ENCODE results near the gene RASGRF2.
A peak's percentile ranks its signal among the peaks of the same experiment; 100 is the strongest.

RASGRF2 gene

GRCh38 chr5:81142108-81142507, 181.9 kb downstream of the RASGRF2 start:
- WGBS (ENCODE audit: insufficient coverage), result 89% methylated on average over 3 of the region's 3 CpGs
- peaks cover 0 to 4% (median 0%) of the 10 kb centered on the region in 5 experiments for H3K9me3 ChIP-seq (ENCODE audit: control extremely low read depth in 1 of 5, control insufficient read depth in 4 of 5, insufficient read depth in 2 of 5, low read depth in 1 of 5, low read length in 4 of 5)
- POLR2A ChIA-PET, result no interaction called here
- no peak overlapping the region for H3K4me3 ChIP-seq (ENCODE audit: control insufficient read depth in 1 of 7, extremely low read depth in 1 of 7, insufficient read depth in 4 of 7, low read depth in 2 of 7, low read length in 6 of 7)
- CTCF ChIA-PET, result no interaction called here
- no peak for DNase-seq
- no peak overlapping the region for H3K27ac ChIP-seq (ENCODE audit: insufficient read depth in 1 of 2, low read depth in 1 of 2, low read length in 2 of 2, poor library complexity in 1 of 2, severe bottlenecking in 2 of 2)
- H3K4me1 ChIP-seq (ENCODE audit: control extremely low read depth in 1 of 4, control insufficient read depth in 4 of 4, insufficient read depth in 4 of 4, low read length in 3 of 4), result no peaks in the 10 kb centered on the region
- peaks cover 0 to 3% (median 0%) of the 10 kb centered on the region in 5 experiments for H3K27me3 ChIP-seq (replicated peaks in 2 of 5; ENCODE audit: control insufficient read depth in 4 of 5, insufficient read depth in 5 of 5, low read length in 4 of 5)
- no peaks in the 10 kb centered on the region for H3K36me3 ChIP-seq (ENCODE audit: control insufficient read depth in 4 of 4, insufficient read depth in 4 of 4, low read length in 3 of 4)

DNA sequence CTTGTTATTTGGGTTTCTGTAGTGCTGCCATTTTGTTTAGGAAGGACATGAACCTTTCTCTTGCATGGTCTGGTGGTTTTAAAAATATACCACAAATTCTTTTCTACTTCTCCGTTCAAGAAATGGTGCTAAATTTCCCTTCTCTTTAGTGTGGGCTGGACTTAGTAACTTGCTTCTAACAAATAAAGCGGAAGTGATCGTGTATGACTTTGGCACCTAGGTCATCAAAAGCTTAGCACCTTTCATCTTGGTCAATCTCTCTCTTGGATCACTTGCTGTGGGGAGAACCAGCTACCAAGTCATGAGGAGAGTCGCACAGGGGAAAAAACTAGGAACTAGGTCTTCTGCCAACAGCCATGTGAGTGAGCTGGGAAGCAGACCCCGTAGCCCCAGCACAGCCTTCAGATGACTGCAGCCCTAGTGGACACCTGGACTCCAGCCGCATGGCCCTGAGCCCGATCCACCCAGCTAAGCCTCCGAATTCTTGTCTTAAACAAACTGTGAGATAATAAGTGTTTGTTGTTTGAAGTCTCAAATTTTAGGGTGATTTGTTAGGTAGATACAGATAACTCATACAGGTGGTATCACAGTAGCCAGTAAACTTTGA, 185.3 kb downstream of the RASGRF2 start:
- ChIA-PET POLR2A (no interaction called here), CTCF (interaction anchor here (0.8 to 1.4 kb wide), 3 partner anchors 11 to 473 kb away, joined by 3 read pairs; no protein-coding TSS in a partner anchor)
- 99% methylated on average over 8 of the region's 8 CpGs for WGBS (ENCODE audit: insufficient coverage)
- no peaks in the 10 kb centered on the region for H3K9me3 ChIP-seq (ENCODE audit: control extremely low read depth in 1 of 5, control insufficient read depth in 4 of 5, insufficient read depth in 2 of 5, low read depth in 1 of 5, low read length in 4 of 5)
- peaks cover 0 to 3% (median 0%) of the 10 kb centered on the region in 5 experiments for H3K27me3 ChIP-seq (replicated peaks in 2 of 5; ENCODE audit: control insufficient read depth in 4 of 5, insufficient read depth in 5 of 5, low read length in 4 of 5)
- no peak for DNase-seq
- no peaks in the 10 kb centered on the region for H3K4me1 ChIP-seq (ENCODE audit: control extremely low read depth in 1 of 4, control insufficient read depth in 4 of 4, insufficient read depth in 4 of 4, low read length in 3 of 4)
- H3K27ac ChIP-seq (ENCODE audit: insufficient read depth in 1 of 2, low read depth in 1 of 2, low read length in 2 of 2, poor library complexity in 1 of 2, severe bottlenecking in 2 of 2), result no peak overlapping the region
- no peaks in the 10 kb centered on the region for H3K36me3 ChIP-seq (ENCODE audit: control insufficient read depth in 4 of 4, insufficient read depth in 4 of 4, low read length in 3 of 4)
- H3K4me3 ChIP-seq (ENCODE audit: control insufficient read depth in 1 of 7, extremely low read depth in 1 of 7, insufficient read depth in 4 of 7, low read depth in 2 of 7, low read length in 6 of 7), result no peak overlapping the region

- no peaks in the 10 kb centered on the region for H3K9me3 ChIP-seq (ENCODE audit: control extremely low read depth in 1 of 5, control insufficient read depth in 4 of 5, insufficient read depth in 2 of 5, low read depth in 1 of 5, low read length in 4 of 5)
- ChIA-PET CTCF (interaction anchor here (1.1 kb wide), 1 partner anchor 162 kb away, joined by 3 read pairs; no protein-coding TSS in a partner anchor), POLR2A (no interaction called here)
- H3K27me3 ChIP-seq (replicated peaks in 2 of 5; ENCODE audit: control insufficient read depth in 4 of 5, insufficient read depth in 5 of 5, low read length in 4 of 5), result no peaks in the 10 kb centered on the region
- H3K36me3 ChIP-seq (ENCODE audit: control insufficient read depth in 4 of 4, insufficient read depth in 4 of 4, low read length in 3 of 4), result no peaks in the 10 kb centered on the region
- no peak overlapping the region for H3K4me3 ChIP-seq (ENCODE audit: control insufficient read depth in 1 of 7, extremely low read depth in 1 of 7, insufficient read depth in 4 of 7, low read depth in 2 of 7, low read length in 6 of 7)
- no CpG with 5 or more reads among the region's 1 CpG for WGBS (ENCODE audit: insufficient coverage)
- no peaks in the 10 kb centered on the region for H3K4me1 ChIP-seq (ENCODE audit: control extremely low read depth in 1 of 4, control insufficient read depth in 4 of 4, insufficient read depth in 4 of 4, low read length in 3 of 4)
- no peak for DNase-seq
- no peak overlapping the region for H3K27ac ChIP-seq (ENCODE audit: insufficient read depth in 1 of 2, low read depth in 1 of 2, low read length in 2 of 2, poor library complexity in 1 of 2, severe bottlenecking in 2 of 2)
Observed at GRCh38 chr5:81146031-81146430, 185.9 kb downstream of the RASGRF2 start.

DNA sequence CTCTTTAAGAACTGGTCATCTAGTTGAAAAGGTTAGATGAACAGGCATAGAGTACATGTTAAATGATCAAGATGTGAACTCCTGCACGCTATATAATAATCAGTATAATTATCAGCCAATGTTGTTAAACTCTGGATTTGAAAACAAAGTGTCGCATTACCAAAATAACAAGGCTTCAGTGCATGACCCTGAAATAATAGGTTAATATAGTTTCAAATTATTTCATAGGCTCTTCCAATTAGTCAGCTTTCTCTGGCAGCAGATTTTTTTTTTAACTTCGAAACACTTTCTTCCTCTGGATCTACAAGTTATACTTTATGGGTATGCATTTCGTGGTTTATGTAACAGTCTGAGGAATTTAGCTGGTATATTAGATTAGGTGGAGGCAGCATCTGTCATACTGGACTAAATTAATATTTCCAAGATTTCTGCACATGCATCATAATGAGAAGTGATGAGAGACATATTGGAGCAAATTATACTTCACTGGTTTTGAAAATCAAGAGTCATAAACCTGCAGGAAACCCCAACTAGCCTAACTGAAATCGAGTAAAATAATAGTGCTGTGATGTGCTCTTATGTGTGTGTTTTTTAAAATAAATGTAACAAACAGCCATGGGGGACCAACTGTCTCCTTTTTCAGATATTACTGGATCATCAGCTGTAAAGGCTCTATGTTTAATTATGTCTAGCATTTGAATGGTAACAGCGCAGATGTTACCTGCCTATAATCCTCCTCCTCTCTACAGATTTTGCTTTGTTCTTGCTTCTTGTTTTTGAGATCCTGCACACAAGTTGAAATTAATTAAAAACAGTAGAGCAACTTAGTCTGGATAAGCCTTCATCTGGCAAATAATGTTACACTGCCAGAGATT, 187.1 kb downstream of the RASGRF2 start:
- no peak overlapping the region for H3K27ac ChIP-seq (ENCODE audit: insufficient read depth in 1 of 2, low read depth in 1 of 2, low read length in 2 of 2, poor library complexity in 1 of 2, severe bottlenecking in 2 of 2)
- no peaks in the 10 kb centered on the region for H3K9me3 ChIP-seq (ENCODE audit: control extremely low read depth in 1 of 5, control insufficient read depth in 4 of 5, insufficient read depth in 2 of 5, low read depth in 1 of 5, low read length in 4 of 5)
- POLR2A ChIA-PET, result no interaction called here
- WGBS (ENCODE audit: insufficient coverage), result 83% methylated on average over 1 of the region's 6 CpGs
- no peak for DNase-seq
- H3K4me1 ChIP-seq (ENCODE audit: control extremely low read depth in 1 of 4, control insufficient read depth in 4 of 4, insufficient read depth in 4 of 4, low read length in 3 of 4), result no peaks in the 10 kb centered on the region
- H3K36me3 ChIP-seq (ENCODE audit: control insufficient read depth in 4 of 4, insufficient read depth in 4 of 4, low read length in 3 of 4), result no peaks in the 10 kb centered on the region
- CTCF ChIA-PET, result no interaction called here
- no peaks in the 10 kb centered on the region for H3K27me3 ChIP-seq (replicated peaks in 2 of 5; ENCODE audit: control insufficient read depth in 4 of 5, insufficient read depth in 5 of 5, low read length in 4 of 5)
- no peak overlapping the region for H3K4me3 ChIP-seq (ENCODE audit: control insufficient read depth in 1 of 7, extremely low read depth in 1 of 7, insufficient read depth in 4 of 7, low read depth in 2 of 7, low read length in 6 of 7)

GRCh38 chr5:81147886-81148571, 187.9 kb downstream of the RASGRF2 start:
- no peaks in the 10 kb centered on the region for H3K9me3 ChIP-seq (ENCODE audit: control extremely low read depth in 1 of 5, control insufficient read depth in 4 of 5, insufficient read depth in 2 of 5, low read depth in 1 of 5, low read length in 4 of 5)
- ChIA-PET CTCF (no interaction called here), POLR2A (interaction anchor here (0.6 kb wide), 1 partner anchor 59 kb away, joined by 3 read pairs; no protein-coding TSS in a partner anchor)
- 77% methylated on average over 5 of the region's 7 CpGs for WGBS (ENCODE audit: insufficient coverage)
- H3K4me3 ChIP-seq (ENCODE audit: control insufficient read depth in 1 of 7, extremely low read depth in 1 of 7, insufficient read depth in 4 of 7, low read depth in 2 of 7, low read length in 6 of 7), result no peak overlapping the region
- no peaks in the 10 kb centered on the region for H3K4me1 ChIP-seq (ENCODE audit: control extremely low read depth in 1 of 4, control insufficient read depth in 4 of 4, insufficient read depth in 4 of 4, low read length in 3 of 4)
- no peaks in the 10 kb centered on the region for H3K27me3 ChIP-seq (replicated peaks in 2 of 5; ENCODE audit: control insufficient read depth in 4 of 5, insufficient read depth in 5 of 5, low read length in 4 of 5)
- DNase-seq, result no peak
- no peaks in the 10 kb centered on the region for H3K36me3 ChIP-seq (ENCODE audit: control insufficient read depth in 4 of 4, insufficient read depth in 4 of 4, low read length in 3 of 4)
- H3K27ac ChIP-seq (ENCODE audit: insufficient read depth in 1 of 2, low read depth in 1 of 2, low read length in 2 of 2, poor library complexity in 1 of 2, severe bottlenecking in 2 of 2), result no peak overlapping the region

DNA sequence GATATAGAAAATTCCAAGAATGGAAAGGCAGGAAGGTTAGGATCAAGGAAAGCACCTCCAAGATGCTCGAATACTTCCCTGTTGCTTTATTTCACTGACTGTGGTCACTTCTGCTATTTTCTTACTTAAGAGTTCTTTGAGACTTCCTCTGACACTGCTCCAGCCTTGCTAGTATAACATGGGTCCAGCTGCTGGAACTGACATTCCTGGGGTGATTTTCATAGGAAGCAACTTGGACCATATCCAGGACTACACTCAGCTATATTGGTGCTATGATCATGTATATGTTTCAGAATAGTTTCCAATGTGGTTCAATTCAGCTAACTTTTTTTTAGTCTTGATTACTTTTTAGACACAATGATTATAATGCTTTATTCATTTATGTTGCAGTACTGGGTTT, 191.4 kb downstream of the RASGRF2 start:
- H3K4me1 ChIP-seq (ENCODE audit: control extremely low read depth in 1 of 4, control insufficient read depth in 4 of 4, insufficient read depth in 4 of 4, low read length in 3 of 4), result no peaks in the 10 kb centered on the region
- H3K9me3 ChIP-seq (ENCODE audit: control extremely low read depth in 1 of 5, control insufficient read depth in 4 of 5, insufficient read depth in 2 of 5, low read depth in 1 of 5, low read length in 4 of 5), result peaks cover 0 to 10% (median 5%) of the 10 kb centered on the region in 5 experiments
- no peak overlapping the region for H3K27ac ChIP-seq (ENCODE audit: insufficient read depth in 1 of 2, low read depth in 1 of 2, low read length in 2 of 2, poor library complexity in 1 of 2, severe bottlenecking in 2 of 2)
- H3K4me3 ChIP-seq (ENCODE audit: control insufficient read depth in 1 of 7, extremely low read depth in 1 of 7, insufficient read depth in 4 of 7, low read depth in 2 of 7, low read length in 6 of 7), result no peak overlapping the region
- peak in 1 of 3 donors; percentile 4 for DNase-seq
- ChIA-PET POLR2A (no interaction called here), CTCF (interaction anchor here (1.1 kb wide), 1 partner anchor 14 kb away, joined by 3 read pairs; no protein-coding TSS in a partner anchor)
- 44% methylated on average over 1 of the region's 1 CpG for WGBS (ENCODE audit: insufficient coverage)
- H3K27me3 ChIP-seq (replicated peaks in 2 of 5; ENCODE audit: control insufficient read depth in 4 of 5, insufficient read depth in 5 of 5, low read length in 4 of 5), result no peaks in the 10 kb centered on the region
- no peaks in the 10 kb centered on the region for H3K36me3 ChIP-seq (ENCODE audit: control insufficient read depth in 4 of 4, insufficient read depth in 4 of 4, low read length in 3 of 4)

GRCh38 chr5:81154725-81155124, 194.6 kb downstream of the RASGRF2 start:
- Histone ChIP-seq H3K4me3 (ENCODE audit: control insufficient read depth in 1 of 7, extremely low read depth in 1 of 7, insufficient read depth in 4 of 7, low read depth in 2 of 7, low read length in 6 of 7) (no peak overlapping the region), H3K27ac (ENCODE audit: insufficient read depth in 1 of 2, low read depth in 1 of 2, low read length in 2 of 2, poor library complexity in 1 of 2, severe bottlenecking in 2 of 2) (no peak overlapping the region), H3K4me1 (ENCODE audit: control extremely low read depth in 1 of 4, control insufficient read depth in 4 of 4, insufficient read depth in 4 of 4, low read length in 3 of 4) (no peaks in the 10 kb centered on the region), H3K9me3 (ENCODE audit: control extremely low read depth in 1 of 5, control insufficient read depth in 4 of 5, insufficient read depth in 2 of 5, low read depth in 1 of 5, low read length in 4 of 5) (peaks cover 0 to 10% (median 5%) of the 10 kb centered on the region in 5 experiments), H3K27me3 (replicated peaks in 2 of 5; ENCODE audit: control insufficient read depth in 4 of 5, insufficient read depth in 5 of 5, low read length in 4 of 5) (no peaks in the 10 kb centered on the region), H3K36me3 (ENCODE audit: control insufficient read depth in 4 of 4, insufficient read depth in 4 of 4, low read length in 3 of 4) (no peaks in the 10 kb centered on the region)
- no peak for DNase-seq
- CTCF ChIA-PET, result no interaction called here
- POLR2A ChIA-PET, result no interaction called here
